GM12878 (cell line): ENCODE results near the gene BUB3. TPM values are rescaled to one million over a fixed set of nuclear protein-coding genes. Genes with fewer than 3 reads are reported as not detected.

Source experiments
- ATAC-seq: fragments of 200-7000 bp; cut with Tn5 transposase; 3 replicates; pipeline ENCODE4 v1.9.1; 2020; ENCODE audit warnings: mild to moderate bottlenecking, moderate library complexity
- BruUV-seq: library from RNA; stranded (reverse); fragments of 400-500 nt; replicated peaks from 2 replicates; lab custom pipeline; 2021; lab: Mats Ljungman, UMichigan
- CTCF ChIA-PET: fragments of 300-600 bp; sonication (Branson Sonifier 250); formaldehyde crosslinking; extraction: SDS; loops from one replicate; lab custom pipeline; 2021; ENCODE audit warnings: inconsistent platforms; lab: Yijun Ruan, JAX
- POLR2A ChIA-PET: fragments of 350-600 bp; formaldehyde crosslinking; extraction: SDS; loops from one replicate; lab custom pipeline; 2021; ENCODE audit warnings: inconsistent platforms; lab: Charles Lee
- RAD21 ChIA-PET: fragments of 300-600 bp; sonication (Branson Sonifier 250); formaldehyde crosslinking; loops from one replicate; lab custom pipeline; 2023; ENCODE audit warnings: antibody characterized with exemption; ENCODE audit not compliant: unreplicated experiment; lab: Charles Lee
- SMC1A ChIA-PET: fragments of 300-600 bp; sonication (Branson Sonifier 250); formaldehyde crosslinking; loops from one replicate; lab custom pipeline; 2023; ENCODE audit not compliant: unreplicated experiment, uncharacterized antibody; lab: Charles Lee
- DNase-seq: peaks from one replicate; pipeline ENCODE4 v3.0.0-alpha.2; 2011; ENCODE audit warnings: low read depth, low spot score
- FAIRE-seq: peaks from 3 replicates; lab custom pipeline; 2011; peaks lifted over from hg19 to GRCh38; lab: Jason Lieb, UNC
- H2AFZ ChIP-seq: 2 replicates; pipeline ENCODE4 v1.6.0; 2011; ENCODE audit warnings: low read depth, low read length, control low read depth; ENCODE audit not compliant: control insufficient read depth
- H3K27ac ChIP-seq: 2 replicates; pipeline ENCODE4 v1.5.1; 2011; ENCODE audit warnings: control low read depth; ENCODE audit not compliant: control insufficient read depth, insufficient read depth
- H3K27me3 ChIP-seq, 2 experiments: replicated peaks in 1 of 2; 2 replicates each; pipeline versions ENCODE4 v1.6.0 to v1.6.1; 2011; ENCODE audit warnings: low read length in 1 of 2; ENCODE audit not compliant: control insufficient read depth in 2 of 2, insufficient read depth in 2 of 2
- H3K36me3 ChIP-seq, 2 experiments: 2 replicates each; pipeline ENCODE4 v1.5.1; 2011; ENCODE audit warnings: low read length in 1 of 2; ENCODE audit not compliant: control insufficient read depth in 2 of 2, insufficient read depth in 2 of 2
- H3K4me1 ChIP-seq: 2 replicates; pipeline ENCODE4 v1.6.1; 2011; ENCODE audit warnings: mild to moderate bottlenecking, low read length, moderate library complexity, mixed read lengths; ENCODE audit not compliant: control insufficient read depth, insufficient read depth
- H3K4me2 ChIP-seq: 2 replicates; pipeline ENCODE4 v1.6.0; 2011; ENCODE audit warnings: control low read depth; ENCODE audit not compliant: control insufficient read depth, insufficient read depth
- H3K4me3 ChIP-seq: fragments of 200-600 bp; sonication (generic); 2 replicates; pipeline ENCODE4 v1.5.1; 2016
- H3K79me2 ChIP-seq: 2 replicates; pipeline ENCODE4 v1.6.0; 2011; ENCODE audit warnings: low read length; ENCODE audit not compliant: control insufficient read depth, insufficient read depth
- H3K9ac ChIP-seq: 2 replicates; pipeline ENCODE4 v1.8.0; 2011; ENCODE audit warnings: low read length, control low read depth, mixed read lengths; ENCODE audit not compliant: control insufficient read depth, insufficient read depth
- H3K9me3 ChIP-seq: replicated peaks from 3 replicates; pipeline ENCODE4 v1.5.1; 2011; ENCODE audit warnings: mild to moderate bottlenecking, low read length; ENCODE audit not compliant: control insufficient read depth, insufficient read depth
- H4K20me1 ChIP-seq: 2 replicates; pipeline ENCODE4 v1.6.0; 2011; ENCODE audit not compliant: control insufficient read depth, insufficient read depth
- ESRRA ChIP-seq: IDR thresholded peaks from 2 replicates; pipeline ENCODE4 v1.6.1; 2012; ENCODE audit warnings: mild to moderate bottlenecking, low read length, improper control_type of control experiment
- ETV6 ChIP-seq, 2 experiments: fragments of 450-650 bp in 1 of 2; IDR thresholded peaks in 1 of 2; conservative IDR thresholded peaks in 1 of 2; 2 replicates each; pipeline ENCODE4 v1.6.1; 2014; ENCODE audit warnings: antibody characterized with exemption in 1 of 2, borderline replicate concordance in 1 of 2, low read depth in 1 of 2, mild to moderate bottlenecking in 1 of 2, moderate library complexity in 1 of 2
- FOXM1 ChIP-seq: IDR thresholded peaks from 2 replicates; pipeline ENCODE4 v1.6.1; 2012; ENCODE audit warnings: low read depth, mild to moderate bottlenecking, inconsistent platforms, low read length, moderate library complexity
- HCFC1 ChIP-seq: fragments of 150-350 bp; IDR thresholded peaks from 2 replicates; pipeline ENCODE4 v1.6.1; 2014; ENCODE audit warnings: low read length
- HDGF ChIP-seq: fragments of 450-650 bp; IDR thresholded peaks from 2 replicates; pipeline ENCODE4 v1.6.1; 2016; ENCODE audit warnings: antibody characterized with exemption
- IRF4 ChIP-seq: IDR thresholded peaks from 2 replicates; pipeline ENCODE4 v1.6.1; 2011; ENCODE audit warnings: low read depth, low read length
- JUNB ChIP-seq: IDR thresholded peaks from 2 replicates; pipeline ENCODE4 v1.6.1; 2016; ENCODE audit warnings: antibody characterized with exemption, mild to moderate bottlenecking
- NFYB ChIP-seq: IDR thresholded peaks from 2 replicates; pipeline ENCODE4 v1.6.1; 2011; ENCODE audit warnings: low read depth, mild to moderate bottlenecking, low read length, improper control_type of control experiment, moderate library complexity; ENCODE audit not compliant: insufficient read depth
- POLR2A ChIP-seq: IDR thresholded peaks from 2 replicates; pipeline ENCODE4 v1.6.1; 2011; ENCODE audit warnings: low read depth, mild to moderate bottlenecking, low read length
- SMC3 ChIP-seq: IDR thresholded peaks from 2 replicates; pipeline ENCODE4 v1.6.1; 2011; ENCODE audit warnings: low read length, improper control_type of control experiment, borderline replicate concordance
- SUPT20H ChIP-seq: IDR thresholded peaks from 2 replicates; pipeline ENCODE4 v1.6.1; 2011; ENCODE audit warnings: low read depth, mild to moderate bottlenecking, low read length, moderate library complexity, borderline replicate concordance; ENCODE audit not compliant: control insufficient read depth
- TCF7 ChIP-seq: IDR thresholded peaks from 2 replicates; pipeline ENCODE4 v1.6.1; 2014; ENCODE audit warnings: antibody characterized with exemption, borderline replicate concordance
- WGBS: methylation state at CpG from one replicate; pipeline ENCODE4 v1.1.6; 2016; ENCODE audit warnings: low lambda C conversion rate; ENCODE audit not compliant: insufficient replicate concordance, insufficient coverage; ENCODE audit errors: missing lambda C conversion rate; 5-methylcytosine and 5-hydroxymethylcytosine counted together
- in situ Hi-C: fragments of 300-500 bp; cut with MboI; formaldehyde crosslinking; loops from 9 replicates; pipeline ENCODE4 v1.14.3; 2018; ENCODE audit warnings: mixed read lengths
- intact Hi-C: fragments of 100-400 bp; cut with micrococcal nuclease; formaldehyde crosslinking; loops from one replicate; pipeline ENCODE4 v1.14.2; 2022; ENCODE audit not compliant: unreplicated experiment
- polyA plus RNA-seq, 11 experiments: library from polyadenylated mRNA; depleted of rRNA in 4 of 11; unstranded in 6 of 11; stranded (reverse) in 5 of 11; fragments of >200 nt; fragmentation: Nextera tagmentation in 4 of 11; fragmentation: Illumina TruSeq in 1 of 11; extraction: Ambion mirVana in 4 of 11; extraction: Trizol in 1 of 11; gene quantifications; 1 replicate in 1 of 11; 2 replicates in 10 of 11; pipeline versions ENCODE4 v1.2.1 to v1.2.3, GENCODE V29; 2011 to 2016; ENCODE audit warnings: inconsistent platforms in 2 of 11, missing spikeins in 2 of 11, low read depth in 1 of 11
- total RNA-seq, 4 experiments: library from RNA; depleted of rRNA in 3 of 4; stranded (reverse); fragments of >200 nt in 3 of 4; fragmentation: Illumina TruSeq in 1 of 4; extraction: Trizol in 1 of 4; gene quantifications; 2 replicates each; pipeline versions ENCODE4 v1.2.1 to v1.2.3, GENCODE V29; 2013 to 2021

The BUB3 gene
- total and polyA plus RNA-seq, 10 of the 15 experiments (the other 5 are each of a cell fraction or from before 2014, with no cell fraction given) = 260 to 1,126 (median 441) TPM

GRCh38 chr10:123213192-123213591 is 59.0 kb downstream of the BUB3 start:
- ChIA-PET RAD21 (interaction anchor here (0.9 kb wide), 1 partner anchor 80 kb away, joined by 3 read pairs; no protein-coding TSS in a partner anchor), CTCF (interaction anchor here (1.3 to 1.4 kb wide), 2 partner anchors 9 to 165 kb away, joined by 4 read pairs; no protein-coding TSS in a partner anchor), SMC1A (no interaction called here), POLR2A (no interaction called here)
- WGBS = 78% methylated on average over 5 of the region's 5 CpGs
- Histone ChIP-seq H3K4me3 (no peak overlapping the region), H3K27ac (no peak overlapping the region), H4K20me1 (no peaks in the 10 kb centered on the region), H3K79me2 (no peaks in the 10 kb centered on the region), H3K27me3 (no peaks in the 10 kb centered on the region), H3K9me3 (no peaks in the 10 kb centered on the region; the same call in 1 of the 3 replicates), H3K4me1 (no peaks in the 10 kb centered on the region), H3K36me3 (no peaks in the 10 kb centered on the region), H3K9ac (no peak overlapping the region), H3K4me2 (no peak overlapping the region), H2AFZ (no peak overlapping the region)
- intact Hi-C loops = no loop called here
- no peak for TF ChIP-seq IRF4
- TF ChIP-seq FOXM1 = no peak
- TF ChIP-seq ETV6 (conservative IDR thresholded peaks at IDR 0.05 in 1 of 2, IDR thresholded peaks at IDR 0.05 in 1 of 2; ENCODE audit: borderline replicate concordance in 1 of 2, low read depth in 1 of 2) = no peak
- no peak for TF ChIP-seq POLR2A
- no peak for TF ChIP-seq TCF7
- TF ChIP-seq SMC3 = no peak
- no peak for TF ChIP-seq HCFC1
- no peak for TF ChIP-seq JUNB
- TF ChIP-seq ESRRA = no peak
- no peak for TF ChIP-seq NFYB
- TF ChIP-seq SUPT20H = no peak
- no peak for TF ChIP-seq HDGF
- FAIRE-seq (no peak), DNase-seq (no peak), ATAC-seq (no peak)
- in situ Hi-C loops = no loop called here
- no TSS peak for BruUV-seq

Other genes with a start within 250 kb of the BUB3 start
- not detected in 2 replicates for gene FAM24A, start 243.8 kb upstream of the BUB3 start, total RNA-seq (2014; rRNA removed)
- gene FAM24A, start 243.8 kb upstream of the BUB3 start, total RNA-seq (2014; rRNA removed; fragmentation: Illumina TruSeq; extraction: Trizol) = not detected in 2 replicates
- not detected in 2 replicates for gene FAM24A, start 243.8 kb upstream of the BUB3 start, total RNA-seq (2021)
- not detected in 2 replicates for gene FAM24A, start 243.8 kb upstream of the BUB3 start, polyA plus RNA-seq (2011; rRNA removed)
- gene FAM24A, start 243.8 kb upstream of the BUB3 start, polyA plus RNA-seq (2014; fragmentation: Illumina TruSeq; extraction: Trizol) = not detected in 2 replicates
- not detected for gene FAM24A, start 243.8 kb upstream of the BUB3 start, polyA plus RNA-seq (2014; fragmentation: Nextera tagmentation; extraction: Ambion mirVana)
- not detected in 2 replicates for gene FAM24A, start 243.8 kb upstream of the BUB3 start, polyA plus RNA-seq (2014; rRNA removed)
- gene FAM24A, start 243.8 kb upstream of the BUB3 start, polyA plus RNA-seq (2016; fragmentation: Nextera tagmentation; extraction: Ambion mirVana) = not detected
- 7.9 and 9.9 TPM in 2 replicates for gene C10orf88, start 200.2 kb upstream of the BUB3 start, total RNA-seq (2014; rRNA removed)
- 9.1 and 10.7 TPM in 2 replicates for gene C10orf88, start 200.2 kb upstream of the BUB3 start, total RNA-seq (2014; rRNA removed; fragmentation: Illumina TruSeq; extraction: Trizol)
- 6.8 and 10.9 TPM in 2 replicates for gene C10orf88, start 200.2 kb upstream of the BUB3 start, total RNA-seq (2021)
- 9.1 and 12.3 TPM in 2 replicates for gene C10orf88, start 200.2 kb upstream of the BUB3 start, polyA plus RNA-seq (2011; rRNA removed)
- 11.3 and 12.5 TPM in 2 replicates for gene C10orf88, start 200.2 kb upstream of the BUB3 start, polyA plus RNA-seq (2014; fragmentation: Illumina TruSeq; extraction: Trizol)
- gene C10orf88, start 200.2 kb upstream of the BUB3 start, polyA plus RNA-seq (2014; fragmentation: Nextera tagmentation; extraction: Ambion mirVana) = 1 to 10 TPM; 4.7 to 4.8 TPM
- 7.5 and 7.7 TPM in 2 replicates for gene C10orf88, start 200.2 kb upstream of the BUB3 start, polyA plus RNA-seq (2014; rRNA removed)
- 10 to 100 TPM; 10.2 to 12.0 TPM for gene C10orf88, start 200.2 kb upstream of the BUB3 start, polyA plus RNA-seq (2016; fragmentation: Nextera tagmentation; extraction: Ambion mirVana)
- gene PSTK, start 174.0 kb upstream of the BUB3 start, total RNA-seq (2014; rRNA removed) = 2.3 TPM in 2 replicates
- gene PSTK, start 174.0 kb upstream of the BUB3 start, total RNA-seq (2014; rRNA removed; fragmentation: Illumina TruSeq; extraction: Trizol) = 3.2 TPM in 2 replicates
- gene PSTK, start 174.0 kb upstream of the BUB3 start, total RNA-seq (2021) = 3.2 TPM in 2 replicates
- gene PSTK, start 174.0 kb upstream of the BUB3 start, polyA plus RNA-seq (2011; rRNA removed) = 5.6 and 8.0 TPM in 2 replicates
- gene PSTK, start 174.0 kb upstream of the BUB3 start, polyA plus RNA-seq (2014; fragmentation: Illumina TruSeq; extraction: Trizol) = 3.5 and 3.6 TPM in 2 replicates
- gene PSTK, start 174.0 kb upstream of the BUB3 start, polyA plus RNA-seq (2014; fragmentation: Nextera tagmentation; extraction: Ambion mirVana) = 1 to 10 TPM; 1.8 to 3.3 TPM
- gene PSTK, start 174.0 kb upstream of the BUB3 start, polyA plus RNA-seq (2014; rRNA removed) = 4.6 and 4.8 TPM in 2 replicates
- gene PSTK, start 174.0 kb upstream of the BUB3 start, polyA plus RNA-seq (2016; fragmentation: Nextera tagmentation; extraction: Ambion mirVana) = 1 to 10 TPM; 7.0 to 7.1 TPM
- 5.3 TPM in 2 replicates for gene IKZF5, start 145.6 kb upstream of the BUB3 start, total RNA-seq (2014; rRNA removed)
- 6.5 and 7.3 TPM in 2 replicates for gene IKZF5, start 145.6 kb upstream of the BUB3 start, total RNA-seq (2014; rRNA removed; fragmentation: Illumina TruSeq; extraction: Trizol)
- 13.7 and 16.1 TPM in 2 replicates for gene IKZF5, start 145.6 kb upstream of the BUB3 start, total RNA-seq (2021)
- 12.5 and 15.6 TPM in 2 replicates for gene IKZF5, start 145.6 kb upstream of the BUB3 start, polyA plus RNA-seq (2011; rRNA removed)
- 15.6 and 18.6 TPM in 2 replicates for gene IKZF5, start 145.6 kb upstream of the BUB3 start, polyA plus RNA-seq (2014; fragmentation: Illumina TruSeq; extraction: Trizol)
- 10 to 100 TPM in 1 of 2 experiments, 1 to 10 TPM in 1; 6.8 to 11.2 TPM for gene IKZF5, start 145.6 kb upstream of the BUB3 start, polyA plus RNA-seq (2014; fragmentation: Nextera tagmentation; extraction: Ambion mirVana)
- gene IKZF5, start 145.6 kb upstream of the BUB3 start, polyA plus RNA-seq (2014; rRNA removed) = 7.4 and 11.2 TPM in 2 replicates
- 10 to 100 TPM; 20.5 to 23.2 TPM for gene IKZF5, start 145.6 kb upstream of the BUB3 start, polyA plus RNA-seq (2016; fragmentation: Nextera tagmentation; extraction: Ambion mirVana)
- gene ACADSB, start 145.4 kb upstream of the BUB3 start, total RNA-seq (2014; rRNA removed) = 10.8 and 13.5 TPM in 2 replicates
- 12.1 and 12.2 TPM in 2 replicates for gene ACADSB, start 145.4 kb upstream of the BUB3 start, total RNA-seq (2014; rRNA removed; fragmentation: Illumina TruSeq; extraction: Trizol)
- gene ACADSB, start 145.4 kb upstream of the BUB3 start, total RNA-seq (2021) = 23.5 and 24.0 TPM in 2 replicates
- 18.8 and 33.7 TPM in 2 replicates for gene ACADSB, start 145.4 kb upstream of the BUB3 start, polyA plus RNA-seq (2011; rRNA removed)
- 18.9 and 25.9 TPM in 2 replicates for gene ACADSB, start 145.4 kb upstream of the BUB3 start, polyA plus RNA-seq (2014; fragmentation: Illumina TruSeq; extraction: Trizol)
- gene ACADSB, start 145.4 kb upstream of the BUB3 start, polyA plus RNA-seq (2014; fragmentation: Nextera tagmentation; extraction: Ambion mirVana) = 10 to 100 TPM; 10.9 to 11.3 TPM
- 10.8 and 14.1 TPM in 2 replicates for gene ACADSB, start 145.4 kb upstream of the BUB3 start, polyA plus RNA-seq (2014; rRNA removed)
- gene ACADSB, start 145.4 kb upstream of the BUB3 start, polyA plus RNA-seq (2016; fragmentation: Nextera tagmentation; extraction: Ambion mirVana) = 10 to 100 TPM; 15.9 to 17.4 TPM
- 29.6 and 32.8 TPM in 2 replicates for gene HMX3, start 18.4 kb upstream of the BUB3 start, total RNA-seq (2014; rRNA removed)
- 3.5 and 4.8 TPM in 2 replicates for gene HMX3, start 18.4 kb upstream of the BUB3 start, total RNA-seq (2014; rRNA removed; fragmentation: Illumina TruSeq; extraction: Trizol)
- gene HMX3, start 18.4 kb upstream of the BUB3 start, total RNA-seq (2021) = 54.6 and 60.5 TPM in 2 replicates
- gene HMX3, start 18.4 kb upstream of the BUB3 start, polyA plus RNA-seq (2011; rRNA removed) = 0.19 and 0.65 TPM in 2 replicates
- 0.27 and 0.63 TPM in 2 replicates for gene HMX3, start 18.4 kb upstream of the BUB3 start, polyA plus RNA-seq (2014; fragmentation: Illumina TruSeq; extraction: Trizol)
- not detected for gene HMX3, start 18.4 kb upstream of the BUB3 start, polyA plus RNA-seq (2014; fragmentation: Nextera tagmentation; extraction: Ambion mirVana)
- 34.3 and 38.6 TPM in 2 replicates for gene HMX3, start 18.4 kb upstream of the BUB3 start, polyA plus RNA-seq (2014; rRNA removed)
- 10 to 100 TPM; 14.0 to 16.6 TPM for gene HMX3, start 18.4 kb upstream of the BUB3 start, polyA plus RNA-seq (2016; fragmentation: Nextera tagmentation; extraction: Ambion mirVana)
- 12.0 and 16.8 TPM in 2 replicates for gene HMX2, start 6.3 kb upstream of the BUB3 start, total RNA-seq (2014; rRNA removed)
- gene HMX2, start 6.3 kb upstream of the BUB3 start, total RNA-seq (2014; rRNA removed; fragmentation: Illumina TruSeq; extraction: Trizol) = 3.1 and 4.5 TPM in 2 replicates
- gene HMX2, start 6.3 kb upstream of the BUB3 start, total RNA-seq (2021) = 19.8 and 22.0 TPM in 2 replicates
- gene HMX2, start 6.3 kb upstream of the BUB3 start, polyA plus RNA-seq (2011; rRNA removed) = not detected in 2 replicates
- 2.8 and 2.9 TPM in 2 replicates for gene HMX2, start 6.3 kb upstream of the BUB3 start, polyA plus RNA-seq (2014; fragmentation: Illumina TruSeq; extraction: Trizol)
- gene HMX2, start 6.3 kb upstream of the BUB3 start, polyA plus RNA-seq (2014; fragmentation: Nextera tagmentation; extraction: Ambion mirVana) = 1 to 10 TPM; 1.4 to 3.0 TPM
- gene HMX2, start 6.3 kb upstream of the BUB3 start, polyA plus RNA-seq (2014; rRNA removed) = 23.6 and 26.4 TPM in 2 replicates
- 10 to 100 TPM; 30.6 to 31.3 TPM for gene HMX2, start 6.3 kb upstream of the BUB3 start, polyA plus RNA-seq (2016; fragmentation: Nextera tagmentation; extraction: Ambion mirVana)